H9 (cell line): ENCODE results near the gene SELENBP1. TPM values are rescaled to one million over a fixed set of nuclear protein-coding genes. Genes with fewer than 3 reads are reported as not detected.

Experiments
- DNase-seq: peaks from one replicate; pipeline ENCODE4 v3.0.0-alpha.2; 2017
- H2AFZ ChIP-seq: one replicate; pipeline ENCODE4 v1.6.1; 2013; ENCODE audit warnings: mild to moderate bottlenecking, low read length, control low read depth, moderate library complexity
- H2AK5ac ChIP-seq: 2 replicates; pipeline ENCODE4 v1.6.1; 2013; ENCODE audit warnings: low read length, control low read depth, mixed read lengths; ENCODE audit not compliant: insufficient read length
- H2BK120ac ChIP-seq: one replicate; pipeline ENCODE4 v1.6.1; 2013; ENCODE audit warnings: low read depth, mild to moderate bottlenecking, low read length, control low read depth, inconsistent platforms; ENCODE audit not compliant: poor library complexity, severe bottlenecking
- H2BK12ac ChIP-seq: 2 replicates; pipeline ENCODE4 v1.6.1; 2013; ENCODE audit warnings: low read length, control low read depth, mixed read lengths, low read depth; ENCODE audit not compliant: insufficient read length
- H2BK15ac ChIP-seq: 2 replicates; pipeline ENCODE4 v1.6.1; 2013; ENCODE audit warnings: low read depth, low read length, control low read depth
- H2BK20ac ChIP-seq: one replicate; pipeline ENCODE4 v1.6.1; 2013; ENCODE audit warnings: low read depth, mild to moderate bottlenecking, low read length, control low read depth, inconsistent platforms; ENCODE audit not compliant: poor library complexity, severe bottlenecking
- H2BK5ac ChIP-seq: 2 replicates; pipeline ENCODE4 v1.6.1; 2013; ENCODE audit warnings: low read length, control low read depth, mixed read lengths; ENCODE audit not compliant: insufficient read length
- H3K14ac ChIP-seq: 2 replicates; pipeline ENCODE4 v1.6.1; 2013; ENCODE audit warnings: low read length, control low read depth; ENCODE audit not compliant: insufficient read depth
- H3K18ac ChIP-seq: 2 replicates; pipeline ENCODE4 v1.6.1; 2013; ENCODE audit warnings: low read depth, mild to moderate bottlenecking, mixed read lengths, low read length, control low read depth; ENCODE audit not compliant: insufficient read length
- H3K23ac ChIP-seq: 2 replicates; pipeline ENCODE4 v1.6.1; 2013; ENCODE audit warnings: low read length, control low read depth, mixed read lengths, low read depth; ENCODE audit not compliant: insufficient read length
- H3K23me2 ChIP-seq: 2 replicates; pipeline ENCODE4 v1.6.1; 2013; ENCODE audit warnings: low read depth, mild to moderate bottlenecking, mixed read lengths, low read length, control low read depth; ENCODE audit not compliant: insufficient read length, poor library complexity, severe bottlenecking
- H3K27ac ChIP-seq: 2 replicates; pipeline ENCODE4 v1.5.1; 2013; ENCODE audit warnings: low read length, control low read depth, mixed read lengths, low read depth; ENCODE audit not compliant: insufficient read length
- H3K27me3 ChIP-seq: 2 replicates; pipeline ENCODE4 v1.6.1; 2013; ENCODE audit warnings: low read length, control low read depth, inconsistent platforms; ENCODE audit not compliant: insufficient read depth
- H3K4ac ChIP-seq: 2 replicates; pipeline ENCODE4 v1.6.1; 2013; ENCODE audit warnings: low read depth, mild to moderate bottlenecking, control low read depth, inconsistent platforms, low read length, moderate library complexity
- H3K4me1 ChIP-seq: 2 replicates; pipeline ENCODE4 v1.6.1; 2013; ENCODE audit warnings: low read length, control low read depth, inconsistent platforms; ENCODE audit not compliant: insufficient read depth
- H3K4me2 ChIP-seq: 2 replicates; pipeline ENCODE4 v1.6.1; 2013; ENCODE audit warnings: low read length, control low read depth, mixed read lengths; ENCODE audit not compliant: insufficient read length, insufficient read depth
- H3K56ac ChIP-seq: 2 replicates; pipeline ENCODE4 v1.6.1; 2013; ENCODE audit warnings: low read depth, mild to moderate bottlenecking, mixed read lengths, low read length, control low read depth; ENCODE audit not compliant: insufficient read length
- H3K79me1 ChIP-seq: 2 replicates; pipeline ENCODE4 v1.6.1; 2013; ENCODE audit warnings: low read depth, mild to moderate bottlenecking, moderate library complexity, low read length, control low read depth, inconsistent platforms; ENCODE audit not compliant: insufficient read depth, poor library complexity, severe bottlenecking
- H3K79me2 ChIP-seq: 2 replicates; pipeline ENCODE4 v1.6.1; 2013; ENCODE audit warnings: low read length, control low read depth, inconsistent platforms; ENCODE audit not compliant: insufficient read depth
- H3K9ac ChIP-seq: 2 replicates; pipeline ENCODE4 v1.6.1; 2013; ENCODE audit warnings: low read length, control low read depth, mixed read lengths; ENCODE audit not compliant: insufficient read length; ENCODE audit errors: extremely low read depth
- H3K9me3 ChIP-seq: one replicate; pipeline ENCODE4 v1.6.1; 2013; ENCODE audit warnings: low read depth, low read length, inconsistent platforms; ENCODE audit not compliant: control insufficient read depth
- H3T11ph ChIP-seq: one replicate; pipeline ENCODE4 v1.6.1; 2013; ENCODE audit warnings: mild to moderate bottlenecking, low read length, control low read depth, inconsistent platforms
- H4K20me1 ChIP-seq: one replicate; pipeline ENCODE4 v1.6.1; 2013; ENCODE audit not compliant: control insufficient read depth, insufficient read length, insufficient read depth
- H4K5ac ChIP-seq: 2 replicates; pipeline ENCODE4 v1.6.1; 2013; ENCODE audit warnings: low read depth, mild to moderate bottlenecking, mixed read lengths, low read length, control low read depth; ENCODE audit not compliant: insufficient read length
- H4K8ac ChIP-seq: replicated peaks from 2 replicates; pipeline ENCODE4 v1.6.1; 2013; ENCODE audit warnings: low read length, control low read depth, mixed read lengths, low read depth; ENCODE audit not compliant: insufficient read length
- H4K91ac ChIP-seq: 2 replicates; pipeline ENCODE4 v1.6.1; 2013; ENCODE audit warnings: low read depth, mild to moderate bottlenecking, moderate library complexity, mixed read lengths, low read length, control low read depth; ENCODE audit not compliant: insufficient read length
- H3K27ac Mint-ChIP-seq, 3 experiments: 2 replicates in 2 of 3; 3 replicates in 1 of 3; pipeline ENCODE4 v1.8.0; 2020 to 2021; ENCODE audit warnings: mixed read lengths in 3 of 3, mild to moderate bottlenecking in 1 of 3, moderate library complexity in 1 of 3
- H3K27me3 Mint-ChIP-seq: 2 replicates; pipeline ENCODE4 v1.8.0; 2021; ENCODE audit warnings: low read depth, mild to moderate bottlenecking, moderate library complexity, mixed read lengths
- H3K36me3 Mint-ChIP-seq, 3 experiments: 2 replicates in 2 of 3; 3 replicates in 1 of 3; pipeline ENCODE4 v1.8.0; 2020 to 2021; ENCODE audit warnings: low read depth in 3 of 3, mixed read lengths in 3 of 3; ENCODE audit not compliant: insufficient read depth in 1 of 3
- H3K4me1 Mint-ChIP-seq, 2 experiments: 2 replicates each; pipeline ENCODE4 v1.8.0; 2020; ENCODE audit warnings: mixed read lengths in 2 of 2
- H3K4me3 Mint-ChIP-seq, 2 experiments: 2 replicates in 1 of 2; 3 replicates in 1 of 2; pipeline ENCODE4 v1.8.0; 2020 to 2021; ENCODE audit warnings: mild to moderate bottlenecking in 2 of 2, mixed read lengths in 2 of 2, moderate library complexity in 1 of 2
- H3K9me3 Mint-ChIP-seq, 2 experiments: 2 replicates in 1 of 2; 3 replicates in 1 of 2; pipeline ENCODE4 v1.8.0; 2020; ENCODE audit warnings: mild to moderate bottlenecking in 2 of 2, mixed read lengths in 2 of 2, moderate library complexity in 1 of 2
- CTCF ChIP-seq: fragments of 200-600 bp; sonication (generic); conservative IDR thresholded peaks from 3 replicates; pipeline ENCODE4 v1.8.0; 2021; ENCODE audit warnings: antibody characterized with exemption, mild to moderate bottlenecking
- WGBS: extraction: QIAGEN DNeasy Blood & Tissue Kit; methylation state at CpG from one replicate; pipeline ENCODE4 v1.1.7; 2013; ENCODE audit warnings: missing lambda C conversion rate, low lambda C conversion rate, mixed read lengths; ENCODE audit not compliant: insufficient read length; ENCODE audit errors: extremely low coverage; 5-methylcytosine and 5-hydroxymethylcytosine counted together
- total RNA-seq: library from RNA; stranded (reverse); gene quantifications from 2 replicates; pipeline ENCODE4 v1.2.1, GENCODE V29; 2021

Gene SELENBP1
- total RNA-seq, 1 experiment from 2014 or later, result 14.2 TPM

- no peak overlapping the region for H2BK5ac ChIP-seq
- H3K4ac ChIP-seq, result no peak overlapping the region
- H3K4me3 Mint-ChIP-seq, result no peak overlapping the region
- no peaks in the 10 kb centered on the region for H4K20me1 ChIP-seq
- H3T11ph ChIP-seq, result no peak overlapping the region
- H3K23ac ChIP-seq, result no peak overlapping the region
- no peaks in the 10 kb centered on the region for H3K79me1 ChIP-seq
- H2BK20ac ChIP-seq, result no peak overlapping the region
- H3K27ac ChIP-seq, result no peak overlapping the region
- TF ChIP-seq CTCF, result no peak
- H3K27me3 Mint-ChIP-seq, result no peaks in the 10 kb centered on the region
- no peaks in the 10 kb centered on the region for H3K79me2 ChIP-seq
- no peak overlapping the region for H3K27ac Mint-ChIP-seq
- no peak overlapping the region for H2AK5ac ChIP-seq
- H3K4me1 ChIP-seq, result no peaks in the 10 kb centered on the region
- no peak overlapping the region for H2AFZ ChIP-seq
- H3K56ac ChIP-seq, result no peak overlapping the region
- H3K27me3 ChIP-seq, result no peaks in the 10 kb centered on the region
- no peaks in the 10 kb centered on the region for H3K9me3 ChIP-seq
- no peak overlapping the region for H3K9ac ChIP-seq
- H4K8ac ChIP-seq, result no peak overlapping the region
- no peak overlapping the region for H3K4me2 ChIP-seq
- no peaks in the 10 kb centered on the region for H3K9me3 Mint-ChIP-seq
- no peak overlapping the region for H4K5ac ChIP-seq
- no peak overlapping the region for H2BK15ac ChIP-seq
- no peak overlapping the region for H2BK120ac ChIP-seq
- peaks cover 40 to 94% (median 87%) of the 10 kb centered on the region in 3 experiments; a peak in 6 of 7 replicates for H3K36me3 Mint-ChIP-seq
- no peak for DNase-seq
- H3K18ac ChIP-seq, result no peak overlapping the region
- WGBS, result no CpG with 5 or more reads among the region's 2 CpGs
- H4K91ac ChIP-seq, result no peak overlapping the region
- no peak overlapping the region for H2BK12ac ChIP-seq
- H3K14ac ChIP-seq, result no peak overlapping the region
- no peaks in the 10 kb centered on the region for H3K4me1 Mint-ChIP-seq
- H3K23me2 ChIP-seq, result no peaks in the 10 kb centered on the region
Observed at GRCh38 chr1:151411884-151412283, 39.4 kb upstream of the SELENBP1 start.
